AG04449 (cell line): Measurements from ENCODE around the gene VWF.

Experiments used
- CTCF ChIA-PET: fragments of 350-600 bp; formaldehyde crosslinking; extraction: SDS; loops from one replicate; lab custom pipeline; 2021; ENCODE audit warnings: antibody characterized with exemption; lab: Yijun Ruan, JAX
- POLR2A ChIA-PET: fragments of 400-600, 350-600 bp; formaldehyde crosslinking; extraction: SDS; loops from one replicate; lab custom pipeline; 2020; ENCODE audit warnings: antibody characterized with exemption, inconsistent platforms; lab: Yijun Ruan, JAX
- DNase-seq: peaks from one replicate; pipeline ENCODE4 v3.0.0-alpha.2; 2010; ENCODE audit warnings: low read depth, low spot score
- H3K4me3 ChIP-seq: 2 replicates; pipeline ENCODE4 v1.5.1; 2011; ENCODE audit warnings: low read depth, mild to moderate bottlenecking, control low read depth, low read length
- CTCF ChIP-seq: IDR thresholded peaks from one replicate; pipeline ENCODE4 v1.5.1; 2011; ENCODE audit warnings: mild to moderate bottlenecking, moderate library complexity, low read length, control low read depth, inconsistent platforms; ENCODE audit not compliant: insufficient read depth; ENCODE audit errors: missing control alignments

The VWF gene

GRCh38 chr12:6062395-6062756 lies 62.1 kb downstream of the VWF start:
- CTCF ChIA-PET, result interaction anchor here (1.6 to 16.9 kb wide), 4 partner anchors 9 to 223 kb away, joined by 4 to 178 read pairs (median 29); no protein-coding TSS in a partner anchor
- POLR2A ChIA-PET, result no interaction called here
- no peak for TF ChIP-seq CTCF
- no peak for DNase-seq
- H3K4me3 ChIP-seq, result no peak overlapping the region

GRCh38 chr12:6061660-6062059 lies 62.8 kb downstream of the VWF start:
- TF ChIP-seq CTCF, result no peak
- DNase-seq, result no peak
- H3K4me3 ChIP-seq, result no peak overlapping the region
- CTCF ChIA-PET, result interaction anchor here (1.4 to 16.9 kb wide), 5 partner anchors 8 to 224 kb away, joined by 4 to 178 read pairs (median 21); no protein-coding TSS in a partner anchor
- POLR2A ChIA-PET, result no interaction called here

- H3K4me3 ChIP-seq, result no peak overlapping the region
- ChIA-PET CTCF (interaction anchor here (1.0 to 16.9 kb wide), 7 partner anchors 9 to 225 kb away, joined by 3 to 178 read pairs (median 5); no protein-coding TSS in a partner anchor), POLR2A (no interaction called here)
- no peak for DNase-seq
- no peak for TF ChIP-seq CTCF
Measured at GRCh38 chr12:6059860-6060565, 64.5 kb downstream of the VWF start.

- H3K4me3 ChIP-seq, result no peak overlapping the region
- ChIA-PET POLR2A (no interaction called here), CTCF (interaction anchor here (1.0 to 16.9 kb wide), 6 partner anchors 8 to 226 kb away, joined by 3 to 178 read pairs (median 4); no protein-coding TSS in a partner anchor)
- TF ChIP-seq CTCF, result no peak
- DNase-seq, result no peak
Measured at GRCh38 chr12:6059221-6059620, 65.2 kb downstream of the VWF start.

- ChIA-PET POLR2A (no interaction called here), CTCF (interaction anchor here (0.8 to 16.9 kb wide), 9 partner anchors 8 to 227 kb away, joined by 3 to 178 read pairs (median 4); no protein-coding TSS in a partner anchor)
- no peak overlapping the region for H3K4me3 ChIP-seq
- DNase-seq, result no peak
- no peak for TF ChIP-seq CTCF
Measured at GRCh38 chr12:6058481-6059161, 65.8 kb downstream of the VWF start.

GRCh38 chr12:6057700-6058099 lies 66.8 kb downstream of the VWF start:
- ChIA-PET CTCF (interaction anchor here (0.8 to 16.9 kb wide), 7 partner anchors 9 to 228 kb away, joined by 3 to 178 read pairs (median 4); no protein-coding TSS in a partner anchor), POLR2A (no interaction called here)
- DNase-seq, result no peak
- H3K4me3 ChIP-seq, result no peak overlapping the region
- no peak for TF ChIP-seq CTCF
